HG03066 (cell line): ENCODE measurements around the gene FASTK.
"Not testable (repeated sequence)": the region's sequence is repeated elsewhere in the genome, so short reads cannot be mapped to it uniquely, and the experiment has no call there.

Experiments
- ATAC-seq: cut with Tn5 transposase; IDR thresholded peaks from one replicate; pipeline ENCODE4 v1.9.1; 2021; ENCODE audit warnings: low read depth; ENCODE audit not compliant: unreplicated experiment

Gene FASTK

GRCh38 chr7:151032936-151033863, 47.4 kb downstream of the FASTK start:
- ATAC-seq = no peak

- no peak for ATAC-seq
Observed at GRCh38 chr7:151031011-151031410, 49.6 kb downstream of the FASTK start.

- ATAC-seq = no peak
Observed at GRCh38 chr7:151028948-151029501, 51.6 kb downstream of the FASTK start.

GRCh38 chr7:151028131-151028947, 52.3 kb downstream of the FASTK start, which contains the start of gene ABCB8:
Gene ABCB8 (plus strand): TSS chr7:151028450. CDS start chr7:151028516, 66 bp downstream.
- peak; percentile 94 for ATAC-seq

GRCh38 chr7:151027728-151028130, 52.9 kb downstream of the FASTK start:
- ATAC-seq = peak; percentile 3

- not testable (repeated sequence) for ATAC-seq
Observed at GRCh38 chr7:151026771-151027727, 53.6 kb downstream of the FASTK start.
